Ishikawa (cell line): Measurements from ENCODE around the gene GRID2.

Experiments used
- CEBPB ChIP-seq: IDR thresholded peaks from 2 replicates; pipeline ENCODE4 v1.6.1; 2012
- EGR1 ChIP-seq: IDR thresholded peaks from 2 replicates; pipeline ENCODE4 v1.6.1; 2012
- EP300 ChIP-seq: IDR thresholded peaks from 2 replicates; pipeline ENCODE4 v1.6.1; 2012; ENCODE audit warnings: borderline replicate concordance
- MAX ChIP-seq: IDR thresholded peaks from 2 replicates; pipeline ENCODE4 v1.6.1; 2012
- RAD21 ChIP-seq: IDR thresholded peaks from 2 replicates; pipeline ENCODE4 v1.6.1; 2012; ENCODE audit warnings: low read depth
- USF1 ChIP-seq: IDR thresholded peaks from 2 replicates; pipeline ENCODE4 v1.6.1; 2012
- YY1 ChIP-seq: IDR thresholded peaks from 2 replicates; pipeline ENCODE4 v1.6.1; 2012; ENCODE audit warnings: low read depth
- ZBTB7A ChIP-seq: IDR thresholded peaks from 2 replicates; pipeline ENCODE4 v1.6.1; 2012; ENCODE audit warnings: low read depth

- TF ChIP-seq RAD21 (no peak), ZBTB7A (no peak), CEBPB (no peak), EGR1 (no peak), USF1 (no peak), YY1 (no peak), EP300 (no peak), MAX (no peak)
Observed at GRCh38 chr4:92618968-92619367, 315.2 kb downstream of the GRID2 start.
